Measurements from ENCODE around the gene DPYD. TPM values are rescaled to one million over a fixed set of nuclear protein-coding genes. Genes with fewer than 3 reads are reported as not detected.
"Not testable (repeated sequence)": the region's sequence is repeated elsewhere in the genome, so short reads cannot be mapped to it uniquely, and the experiment has no call there.

Gene DPYD
- total RNA-seq, 1 donor: 81.9 TPM

- no peak for TF ChIP-seq CTCF (IDR thresholded peaks at IDR 0.05; ENCODE audit: insufficient read depth, low read length)
- no peak overlapping the region for H3K4me3 ChIP-seq (ENCODE audit: low read depth, low read length)
- DNase-seq (ENCODE audit: low read depth): peak; percentile 45
These were observed 569.0 kb downstream of the DPYD start for GRCh38 chr1:97351846-97352245.

DNA sequence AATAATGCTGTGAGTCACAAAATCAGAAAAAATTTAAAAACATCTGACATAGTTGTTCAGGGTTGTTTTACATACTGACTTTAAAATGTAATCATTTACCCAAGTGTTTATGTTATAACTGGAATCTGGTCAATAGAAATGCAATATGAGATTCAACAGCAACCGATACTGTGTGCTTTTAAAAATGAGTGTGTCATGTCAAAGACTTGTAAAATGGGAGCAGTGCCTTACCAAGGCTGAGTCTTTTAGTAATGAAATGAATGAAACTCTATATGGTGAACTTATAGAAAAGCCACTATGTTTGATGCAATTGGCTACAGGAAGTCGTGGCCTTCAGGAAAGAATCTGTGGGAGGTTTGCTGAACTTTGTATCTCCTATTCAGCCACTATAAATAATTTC lies 570.2 kb downstream of the DPYD start:
- TF ChIP-seq CTCF (IDR thresholded peaks at IDR 0.05; ENCODE audit: insufficient read depth, low read length): no peak
- no peak for DNase-seq (ENCODE audit: low read depth)
- H3K4me3 ChIP-seq (ENCODE audit: low read depth, low read length): no peak overlapping the region

DNA sequence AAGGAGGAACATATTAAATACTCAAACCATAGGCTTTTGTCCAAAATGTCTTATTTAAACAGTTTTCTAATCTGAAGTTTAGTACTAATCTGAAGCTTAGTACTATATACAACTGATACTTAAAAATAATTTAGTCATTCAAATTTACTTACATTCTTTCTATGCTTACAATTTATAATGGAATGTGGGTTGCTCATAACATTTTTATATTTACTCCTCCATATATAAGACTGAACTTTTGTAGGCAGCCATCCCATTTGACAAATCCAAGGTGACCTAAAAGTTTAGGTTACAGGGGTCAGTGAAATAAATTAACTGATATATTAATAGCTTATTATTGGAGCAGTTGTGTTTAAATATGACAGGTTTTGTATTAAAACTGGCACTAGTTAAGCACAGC lies 570.6 kb downstream of the DPYD start:
- H3K4me3 ChIP-seq (ENCODE audit: low read depth, low read length): no peak overlapping the region
- no peak for DNase-seq (ENCODE audit: low read depth)
- no peak for TF ChIP-seq CTCF (IDR thresholded peaks at IDR 0.05; ENCODE audit: insufficient read depth, low read length)

DNA sequence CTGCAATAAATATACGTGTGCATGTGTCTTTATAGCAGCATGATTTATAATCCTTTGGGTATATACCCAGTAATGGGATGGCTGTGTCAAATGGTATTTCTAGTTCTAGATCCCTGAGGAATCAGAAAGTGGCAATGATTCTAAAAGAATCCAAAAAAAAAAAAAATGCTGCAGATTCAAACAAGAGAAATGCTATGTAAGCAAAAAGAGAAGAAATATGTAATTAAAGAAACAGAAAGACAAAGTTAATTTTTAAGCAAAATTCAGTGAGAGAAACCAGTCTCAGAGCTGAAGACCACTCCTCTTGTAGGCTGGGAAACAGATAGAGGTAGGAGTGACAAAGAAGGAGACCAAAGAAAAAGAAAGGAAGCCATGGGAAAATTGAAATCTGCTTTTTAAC lies 571.0 kb downstream of the DPYD start:
- DNase-seq (ENCODE audit: low read depth); H3K4me3 ChIP-seq (ENCODE audit: low read depth, low read length): not testable (repeated sequence)

GRCh38 chr1:97348599-97349265 lies 572.1 kb downstream of the DPYD start:
- peak; percentile 17 for DNase-seq (ENCODE audit: low read depth)
- H3K4me3 ChIP-seq (ENCODE audit: low read depth, low read length): no peak overlapping the region
- no peak for TF ChIP-seq CTCF (IDR thresholded peaks at IDR 0.05; ENCODE audit: insufficient read depth, low read length)

DNA sequence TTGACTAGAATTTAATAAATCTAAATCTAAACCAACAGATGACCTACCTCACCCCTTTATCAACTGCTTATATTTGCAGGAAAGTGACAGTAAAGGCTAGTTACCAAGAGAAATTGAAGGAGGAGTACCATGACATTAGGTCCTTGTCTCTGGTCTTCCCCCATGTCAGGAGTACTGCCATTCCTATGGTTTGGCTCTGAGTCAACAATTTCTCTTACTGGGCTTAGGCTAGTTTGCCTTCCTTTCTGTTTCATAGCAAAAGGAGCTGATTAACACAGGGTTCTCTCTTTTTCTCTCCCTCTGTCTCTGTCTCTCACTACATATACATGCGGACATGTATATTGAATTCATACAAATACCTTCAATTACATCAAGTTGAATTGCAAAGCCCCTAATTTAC lies 579.9 kb downstream of the DPYD start:
- no peak for TF ChIP-seq CTCF (IDR thresholded peaks at IDR 0.05; ENCODE audit: insufficient read depth, low read length)
- H3K4me3 ChIP-seq (ENCODE audit: low read depth, low read length): no peak overlapping the region
- DNase-seq (ENCODE audit: low read depth): peak; percentile 75

GRCh38 chr1:97338347-97338746 lies 582.5 kb downstream of the DPYD start:
- DNase-seq (ENCODE audit: low read depth): no peak
- TF ChIP-seq CTCF (IDR thresholded peaks at IDR 0.05; ENCODE audit: insufficient read depth, low read length): no peak
- H3K4me3 ChIP-seq (ENCODE audit: low read depth, low read length): no peak overlapping the region
